GM04503 (cell line): ENCODE measurements around the gene FAM25A.
"Not testable (repeated sequence)": the region's sequence is repeated elsewhere in the genome, so short reads cannot be mapped to it uniquely, and the experiment has no call there.

Experiments
- DNase-seq: peaks from one replicate; pipeline ENCODE4 v3.0.0-alpha.2; 2012; ENCODE audit warnings: low read depth

FAM25A gene

DNA sequence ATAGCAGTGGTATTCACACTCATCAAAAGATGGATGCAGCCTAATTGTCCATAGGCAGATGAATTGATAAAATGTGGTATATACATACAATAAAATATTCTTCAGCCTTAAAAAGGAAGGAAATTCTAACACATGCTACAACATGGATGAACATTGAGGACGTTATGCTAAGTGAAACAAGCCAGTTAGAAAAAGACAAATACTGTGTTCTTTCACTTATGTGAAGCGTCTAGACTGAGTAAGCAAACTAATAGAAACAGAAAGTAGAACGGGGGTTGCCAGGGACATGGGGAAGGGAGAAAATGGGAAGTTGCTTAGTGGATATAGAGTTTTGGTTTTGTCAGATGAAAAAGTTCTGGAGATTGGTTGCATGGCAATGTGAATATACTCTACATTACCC, 6.6 kb upstream of the FAM25A start:
- not testable (repeated sequence) for DNase-seq

DNA sequence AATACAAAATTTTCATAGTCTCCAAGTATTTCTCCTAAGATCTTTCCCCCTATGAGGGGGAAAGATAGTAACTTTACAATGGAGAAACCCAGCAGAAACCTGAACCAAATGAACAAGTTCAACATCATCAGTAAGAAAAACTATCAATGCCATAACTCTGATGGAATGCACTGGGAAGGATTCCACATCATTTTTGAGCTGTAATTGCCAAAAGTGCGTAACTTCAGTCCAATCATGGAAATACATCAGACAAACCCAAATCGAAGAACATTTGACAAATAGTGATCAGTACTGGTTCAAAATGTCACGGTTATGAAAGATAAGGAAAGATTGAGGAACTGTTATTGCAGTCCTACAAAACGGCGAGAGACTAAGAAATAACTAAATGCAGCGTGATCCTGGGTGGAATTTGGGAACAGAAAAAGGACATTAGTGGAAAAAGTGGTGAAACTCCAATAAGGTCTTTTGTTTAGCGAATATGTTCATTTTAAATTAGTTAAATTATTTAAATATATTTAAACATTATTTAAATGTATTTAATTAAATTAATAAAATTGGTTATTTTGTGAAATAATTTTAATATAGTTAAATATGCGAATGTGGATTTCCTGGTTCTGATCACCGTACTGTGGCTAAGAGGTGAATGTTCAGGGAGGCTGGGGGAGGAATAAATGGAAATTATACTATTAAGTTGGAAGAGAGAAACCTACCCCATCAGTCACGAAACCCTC, 4.9 kb upstream of the FAM25A start:
- not testable (repeated sequence) for DNase-seq

DNA sequence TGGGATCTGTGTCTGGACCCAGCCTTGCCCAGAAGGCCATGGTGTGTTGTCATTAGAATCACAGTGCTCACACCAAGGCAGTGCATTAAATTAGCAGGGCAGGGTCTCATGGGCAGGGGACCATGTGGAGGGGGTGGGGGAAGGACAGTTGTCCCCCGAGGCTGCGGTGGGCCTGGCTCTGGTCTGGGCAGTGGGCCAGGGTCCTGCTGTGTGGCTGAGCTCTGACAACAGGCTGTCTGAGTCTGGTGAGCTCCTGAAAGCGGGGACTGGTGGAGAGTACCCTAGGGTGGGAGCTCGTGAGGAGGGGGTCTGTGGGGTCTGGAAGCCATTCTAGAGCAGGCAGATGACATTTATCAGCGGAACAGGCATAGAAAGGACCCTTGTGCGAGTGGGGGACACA, 2.0 kb upstream of the FAM25A start:
- DNase-seq, result not testable (repeated sequence)

DNA sequence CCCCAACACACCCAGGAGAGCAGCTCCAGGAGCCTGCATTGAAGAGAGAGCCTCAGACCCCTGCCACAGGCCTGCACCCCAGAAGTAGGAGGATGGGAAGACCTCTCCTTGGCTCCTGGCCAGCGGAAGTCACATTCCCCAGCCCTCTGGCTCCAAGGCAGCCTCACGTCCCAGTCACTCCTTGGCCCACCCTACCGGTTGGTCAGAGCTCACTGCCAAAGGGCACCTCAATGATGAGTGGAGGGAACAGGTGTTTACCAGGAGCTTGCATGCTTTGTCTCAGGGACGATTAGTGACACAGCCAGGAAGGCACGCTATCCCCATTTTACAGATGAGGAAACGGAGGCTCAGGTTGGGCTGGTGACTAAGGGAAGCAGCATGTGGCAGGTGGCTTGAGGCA, 1.0 kb upstream of the FAM25A start:
- DNase-seq, result not testable (repeated sequence)

DNA sequence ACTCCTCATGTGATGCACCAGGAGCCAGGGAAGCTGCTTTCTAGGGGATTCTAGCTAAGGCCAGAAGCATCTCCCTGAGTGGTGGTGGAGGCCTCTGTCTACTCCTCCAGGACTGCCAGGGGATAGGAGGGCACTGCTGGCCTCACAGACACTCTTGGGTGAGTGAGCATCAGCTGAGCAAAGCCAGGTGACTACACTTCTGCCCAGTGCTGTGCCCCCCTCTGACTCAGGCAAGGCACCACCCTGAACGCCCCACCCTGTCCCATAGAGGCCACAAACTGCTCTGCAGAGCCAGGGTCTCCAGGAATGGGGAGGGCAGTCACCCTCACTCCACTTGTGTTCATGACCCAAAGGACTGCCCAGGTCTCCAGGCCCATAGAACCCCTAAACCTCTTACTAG, 590 bp upstream of the FAM25A start:
- not testable (repeated sequence) for DNase-seq

DNA sequence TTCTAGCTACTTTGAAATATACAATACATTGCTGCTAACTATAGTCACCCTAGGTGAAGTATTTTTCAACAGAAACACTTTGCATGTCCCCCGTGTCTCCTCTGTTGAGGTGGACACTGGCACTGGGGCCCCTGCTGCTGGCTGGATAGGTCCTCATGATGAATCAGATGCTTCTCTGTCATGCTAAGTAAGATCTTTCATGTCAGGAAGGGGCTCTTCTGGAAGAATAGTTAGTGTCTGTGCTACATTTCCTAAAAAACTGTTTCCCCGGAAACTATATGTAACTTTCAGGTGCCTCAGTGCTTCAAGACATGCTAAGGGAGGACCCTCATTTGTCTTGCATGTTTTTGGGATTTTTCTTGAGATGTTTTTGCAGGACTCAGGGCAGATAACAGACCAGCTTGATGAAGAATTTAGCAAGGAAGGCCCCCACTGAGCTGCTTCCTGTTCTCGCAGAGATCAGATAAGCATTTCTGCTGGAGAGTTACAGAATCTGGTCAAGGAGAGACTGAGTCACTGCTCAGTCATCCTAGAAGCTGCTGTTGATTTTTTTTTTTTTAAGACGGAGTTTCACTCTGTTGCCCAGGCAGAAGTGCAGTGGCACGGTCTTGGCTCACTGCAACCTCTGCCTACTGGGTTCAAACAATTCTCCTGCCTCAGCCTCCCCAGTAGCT, 5.3 kb downstream of the FAM25A start:
- peak; percentile 38 for DNase-seq

DNA sequence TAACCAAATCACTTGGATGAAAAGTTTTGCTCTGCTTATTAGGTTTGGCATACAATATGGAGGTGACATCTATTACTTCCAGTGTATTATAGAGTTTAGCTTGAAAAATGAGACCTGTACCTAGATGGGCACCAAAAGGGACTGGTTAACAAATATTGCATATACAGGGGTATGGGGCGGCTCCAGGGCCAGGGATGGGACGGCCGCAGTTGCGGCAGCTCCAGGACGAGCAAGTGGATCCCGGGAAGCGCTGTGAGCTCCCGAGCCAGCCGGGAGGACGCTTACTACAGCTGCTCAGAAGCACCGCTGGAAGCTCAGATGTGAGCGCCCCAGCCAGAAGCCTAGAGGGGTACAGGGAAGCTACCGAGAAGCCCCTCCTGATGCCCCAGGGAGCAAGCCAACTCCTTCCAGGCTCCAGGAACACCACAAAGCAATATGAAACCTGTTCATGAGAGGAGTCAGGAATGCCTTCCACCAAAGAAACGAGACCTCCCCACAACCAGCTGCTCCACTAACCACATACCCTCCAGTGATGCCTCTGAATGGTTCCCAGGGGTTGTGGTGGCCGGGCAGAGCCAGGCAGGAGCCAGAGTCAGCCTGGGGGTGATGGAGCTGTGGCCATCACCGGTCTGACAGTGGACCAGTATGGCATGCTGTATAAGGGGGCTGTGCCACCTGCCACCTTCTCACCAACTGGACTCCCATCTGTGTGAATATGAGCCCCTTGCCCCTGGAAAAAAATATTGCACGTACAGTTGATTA, 6.8 kb downstream of the FAM25A start:
- DNase-seq, result not testable (repeated sequence)

DNA sequence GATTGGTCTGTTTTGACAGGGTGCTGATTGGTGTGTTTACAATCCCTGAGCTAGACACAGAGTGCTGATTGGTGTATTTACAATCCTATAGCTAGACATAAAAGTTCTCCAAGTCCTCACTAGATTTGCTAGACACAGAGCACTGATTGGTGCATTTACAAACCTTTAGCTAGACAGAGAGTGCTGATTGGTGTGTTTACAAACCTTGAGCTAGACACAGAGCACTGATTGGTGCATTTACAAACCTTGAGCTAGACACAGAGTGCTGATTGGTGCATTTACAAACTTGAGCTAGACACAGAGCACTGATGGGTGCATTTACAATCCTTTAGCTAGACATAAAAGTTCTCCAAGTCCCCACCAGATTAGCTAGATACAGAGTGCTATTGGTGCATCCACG, 10.3 kb downstream of the FAM25A start:
- DNase-seq, result not testable (repeated sequence)

DNA sequence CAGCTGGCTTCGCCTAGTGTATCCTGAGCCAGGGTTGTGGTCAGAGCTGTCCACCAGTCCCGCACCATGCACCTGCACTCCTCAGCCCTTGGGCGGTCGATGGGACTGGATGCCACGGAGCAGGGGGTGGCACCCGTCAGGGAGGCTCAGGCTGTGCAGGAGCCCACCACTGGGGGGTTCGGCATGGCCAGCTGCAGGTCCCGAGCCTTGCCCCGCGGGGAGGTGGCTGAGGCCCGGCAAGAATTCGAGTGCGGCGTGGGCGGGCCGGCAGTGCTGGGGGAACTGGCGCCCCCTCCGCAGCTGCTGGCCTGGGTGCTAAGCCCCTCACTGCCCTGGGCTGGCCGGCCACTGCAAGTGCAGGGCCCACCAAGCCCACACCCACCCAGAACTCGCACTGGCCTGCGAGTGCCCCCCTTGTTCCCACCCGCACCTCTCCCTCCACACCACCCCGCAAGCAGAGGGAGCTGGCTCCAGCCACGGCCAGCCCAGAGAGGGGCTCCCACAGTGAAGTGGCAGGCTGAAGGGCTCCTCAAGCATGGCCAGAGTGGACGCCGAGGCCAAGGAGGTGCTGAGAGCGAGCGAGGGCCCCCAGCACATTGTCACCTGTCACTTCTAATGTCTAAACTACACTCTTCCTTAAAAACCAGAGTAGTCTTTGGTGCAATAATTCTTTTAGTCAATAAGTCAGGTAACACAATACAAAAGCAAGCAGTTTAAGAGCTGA, 11.0 kb downstream of the FAM25A start:
- no peak for DNase-seq

DNA sequence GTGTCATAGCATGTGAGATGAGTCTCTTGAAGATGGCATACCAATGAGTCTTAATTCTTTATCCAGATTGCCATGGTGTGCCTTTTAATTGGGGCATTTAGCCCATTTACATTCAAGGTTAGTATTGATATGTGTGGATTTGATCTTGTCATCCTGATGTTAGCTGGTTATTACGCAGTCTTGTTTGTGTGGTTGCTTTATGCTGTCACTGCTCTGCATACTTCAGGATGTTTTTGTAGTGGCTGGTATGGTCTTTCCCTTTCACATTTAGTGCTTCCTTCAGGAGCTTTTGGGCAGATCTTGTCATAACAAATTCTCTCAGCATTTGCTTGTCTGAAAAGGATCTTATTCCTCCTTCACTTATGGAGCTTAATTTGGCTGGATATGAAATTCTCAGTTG, 16.5 kb downstream of the FAM25A start:
- DNase-seq, result no peak

DNA sequence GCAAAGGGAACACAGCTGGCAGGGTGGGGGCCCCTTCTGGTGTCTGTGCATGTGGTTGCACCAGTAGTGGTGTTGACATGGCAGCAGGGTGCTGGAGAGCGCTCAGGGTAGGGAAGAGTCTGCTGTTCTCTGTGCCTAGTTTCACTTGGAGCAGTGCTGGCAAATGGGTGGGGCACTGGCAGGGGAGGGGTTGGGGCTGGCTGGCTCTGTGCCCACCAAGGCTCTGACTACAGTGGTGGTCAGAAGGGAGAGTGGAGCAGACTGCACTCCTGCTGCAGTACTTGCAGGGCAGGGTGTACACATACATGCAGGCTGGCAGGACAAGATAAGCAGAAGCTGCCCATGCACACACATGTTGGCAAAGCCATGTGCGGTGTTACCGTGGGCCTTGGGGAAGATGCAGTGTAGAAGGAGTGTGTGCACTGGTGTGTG, 18.2 kb downstream of the FAM25A start:
- no peak for DNase-seq

DNA sequence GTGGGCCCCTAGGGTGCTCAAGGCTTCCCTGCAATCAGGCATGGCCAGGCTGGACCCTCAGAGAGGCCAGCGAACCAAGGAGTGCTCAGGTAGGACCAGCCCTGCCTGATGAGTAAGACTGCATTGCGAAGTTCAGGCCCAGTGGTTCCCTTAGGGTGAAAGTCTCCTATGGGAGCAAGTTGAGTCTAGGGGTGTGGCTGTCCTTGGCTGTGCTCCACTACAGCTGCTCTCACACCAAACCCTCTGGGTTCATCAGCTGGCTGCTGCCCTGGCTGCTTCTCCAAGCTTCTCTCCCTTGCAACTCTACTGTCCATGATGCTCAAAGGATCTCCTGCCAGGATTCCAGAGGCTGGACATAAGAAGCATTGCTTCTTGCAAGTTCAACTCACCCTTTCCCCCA, 18.7 kb downstream of the FAM25A start:
- no peak for DNase-seq

DNA sequence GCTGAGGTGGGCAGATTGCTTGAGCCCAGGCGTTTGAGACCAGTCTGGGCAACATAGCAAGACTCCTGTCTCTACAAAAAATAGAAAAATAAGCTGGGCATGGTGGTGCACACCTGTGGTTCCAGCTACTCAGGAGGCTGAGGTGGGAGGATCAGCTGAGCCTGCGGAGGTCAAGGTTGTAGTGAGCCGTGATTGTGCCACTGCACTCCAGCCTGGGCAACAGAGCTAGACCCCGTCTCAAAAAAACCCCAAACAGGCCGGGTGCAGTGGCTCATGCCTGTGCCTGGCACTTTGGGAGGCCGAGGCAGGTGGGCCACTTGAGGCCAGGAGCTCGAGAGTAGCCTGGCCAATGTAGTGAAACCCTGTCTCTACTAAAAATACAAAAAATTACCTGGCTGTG, 23.5 kb downstream of the FAM25A start:
- DNase-seq, result not testable (repeated sequence)

DNA sequence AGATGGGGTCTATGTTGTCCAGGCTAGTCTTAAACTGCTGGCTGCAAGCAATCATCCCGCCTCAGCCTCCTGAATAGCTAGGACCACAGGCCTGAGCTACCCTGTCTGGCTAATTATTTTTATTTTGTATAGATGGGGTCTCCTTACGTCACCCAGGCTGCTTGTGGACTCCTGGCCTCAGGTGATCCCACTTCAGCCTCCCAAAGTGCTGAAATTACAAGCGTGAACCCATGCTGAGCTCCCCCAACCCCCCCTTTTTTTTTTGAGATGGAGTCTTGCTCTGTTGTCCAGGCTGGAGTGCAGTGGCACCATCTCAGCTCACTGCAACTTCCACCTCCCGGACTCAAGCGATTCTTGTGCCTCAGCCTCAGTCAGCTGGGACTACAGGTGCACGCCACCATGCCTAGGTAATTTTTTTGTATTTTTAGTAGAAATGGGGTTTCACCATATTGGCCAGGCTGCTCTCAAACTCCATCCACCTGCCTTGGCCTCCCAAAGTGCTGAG, 25.4 kb downstream of the FAM25A start:
- no peak for DNase-seq

DNA sequence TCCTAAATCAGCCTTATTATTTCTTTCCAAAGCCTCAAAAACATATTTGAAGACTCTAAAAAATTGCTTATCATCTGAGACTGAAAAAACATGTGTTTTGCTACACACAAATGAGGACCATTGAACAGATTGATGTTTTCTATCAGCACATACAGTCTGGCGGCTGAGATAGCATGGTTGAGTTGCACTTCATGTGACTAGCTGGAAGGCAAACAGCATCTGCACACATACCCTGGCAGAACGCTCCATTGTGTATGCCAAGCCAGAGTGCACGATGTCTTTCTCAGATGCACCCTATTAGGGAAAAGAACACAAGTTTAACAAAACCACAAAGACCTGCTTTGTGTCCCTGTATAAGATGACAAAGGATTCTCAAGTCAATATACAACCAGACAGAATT, 33.0 kb downstream of the FAM25A start:
- DNase-seq, result no peak

DNA sequence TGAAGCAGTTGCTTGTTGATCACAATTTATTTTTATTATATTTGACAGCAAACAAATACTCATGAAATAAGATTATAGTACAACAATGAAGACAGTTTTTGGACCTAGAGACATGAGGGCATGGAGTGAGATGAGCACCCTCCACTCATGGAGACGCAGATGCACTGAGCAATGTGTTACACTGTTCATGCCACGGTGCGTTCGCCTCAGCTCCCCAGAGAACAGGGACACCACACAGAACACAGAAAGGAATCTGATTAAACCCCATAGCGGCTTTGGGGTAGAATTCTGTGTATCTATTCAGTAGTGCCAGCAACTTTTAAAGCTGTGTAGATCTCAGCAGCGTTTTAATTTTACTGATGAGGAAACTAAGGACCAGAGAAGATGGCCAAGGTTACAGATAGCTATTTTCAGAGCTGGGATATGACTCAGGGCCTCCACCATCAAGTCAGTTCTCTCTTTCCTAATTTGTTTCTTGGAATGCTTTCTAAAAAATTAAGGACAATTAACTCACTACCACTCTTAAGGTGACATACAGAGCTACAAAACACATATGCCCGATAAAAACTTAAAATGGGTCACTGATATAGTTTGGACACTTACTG, 33.6 kb downstream of the FAM25A start:
- DNase-seq, result no peak

DNA sequence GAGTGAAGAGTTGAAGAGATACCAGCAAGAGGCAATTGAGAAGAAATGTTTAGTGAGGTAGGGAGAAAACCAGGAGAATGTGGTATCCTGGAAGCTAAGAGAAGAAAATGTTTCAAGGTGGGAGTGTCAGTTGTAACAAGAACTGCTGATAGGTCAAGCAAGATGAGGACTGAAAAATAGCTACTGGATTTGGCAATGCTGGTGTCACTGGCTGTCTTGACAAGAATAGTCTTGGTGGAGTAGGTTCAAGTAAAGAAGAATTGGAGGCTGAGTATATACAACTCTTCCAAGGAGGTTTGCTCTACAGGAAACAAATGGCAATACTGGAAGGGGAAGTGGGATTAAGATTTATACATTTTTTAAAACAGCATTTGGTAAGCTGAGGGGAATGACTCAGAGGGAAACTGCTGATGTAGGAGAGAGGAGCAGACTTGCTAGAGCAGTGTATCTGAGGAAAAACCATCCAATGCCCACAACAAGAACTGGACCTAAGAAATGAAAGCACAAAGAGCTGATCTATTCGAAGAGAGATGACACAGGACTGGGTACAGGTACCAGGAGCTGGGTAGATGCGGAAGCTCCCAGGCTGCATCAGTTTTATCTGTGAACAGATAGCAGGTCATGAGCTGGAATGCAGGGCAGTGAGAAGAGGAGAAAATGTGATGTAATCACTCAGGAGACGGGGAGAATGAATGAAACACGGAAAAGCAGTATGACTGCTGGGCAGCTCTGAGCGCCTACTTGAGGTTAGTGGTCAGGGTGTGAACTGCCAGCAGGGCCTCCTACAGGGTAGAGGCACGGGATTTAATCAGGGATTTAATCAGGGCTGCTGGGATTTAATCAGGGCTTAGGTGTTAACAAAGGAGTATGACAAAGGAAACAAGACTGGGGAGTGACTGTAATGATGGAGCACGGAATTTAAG, 34.5 kb downstream of the FAM25A start:
- peak; percentile 17 for DNase-seq

DNA sequence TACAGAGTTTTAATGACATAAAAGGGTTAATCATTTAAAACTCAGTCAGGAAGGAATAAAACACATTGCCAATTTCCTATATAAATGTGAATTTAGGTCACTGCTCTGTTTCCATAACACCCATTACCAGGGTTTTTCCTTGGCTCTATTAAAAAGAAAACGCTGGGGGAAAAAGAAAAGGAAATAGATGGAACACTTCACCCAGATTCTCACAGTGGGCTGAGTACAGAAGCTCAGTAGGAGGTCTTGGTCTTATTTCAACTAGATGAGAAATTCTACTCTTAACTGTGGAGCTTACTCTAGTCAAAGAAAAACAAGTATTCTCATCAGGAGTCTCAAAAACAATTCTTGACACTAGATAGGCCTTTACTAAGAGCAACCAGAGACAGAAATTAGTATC, 38.1 kb downstream of the FAM25A start:
- DNase-seq, result no peak

DNA sequence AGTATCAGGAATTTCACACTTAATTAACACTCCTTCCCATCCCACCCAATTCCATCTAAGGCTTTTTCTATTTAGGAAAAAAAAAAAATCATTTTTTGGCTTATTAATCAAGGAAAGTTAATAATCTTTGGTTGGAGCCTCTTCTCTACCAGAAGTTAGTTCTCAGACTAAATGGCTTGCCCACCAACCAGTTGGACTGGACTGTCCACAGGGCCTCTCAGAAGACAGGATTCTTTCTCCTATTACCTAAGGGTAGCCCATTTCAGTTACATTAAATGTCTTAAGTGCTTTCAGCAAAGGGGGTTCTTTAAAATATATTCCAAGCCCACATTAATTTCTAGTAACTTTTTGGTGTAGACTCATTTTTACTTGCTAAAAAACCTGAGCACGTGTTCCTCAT, 39.3 kb downstream of the FAM25A start:
- no peak for DNase-seq

DNA sequence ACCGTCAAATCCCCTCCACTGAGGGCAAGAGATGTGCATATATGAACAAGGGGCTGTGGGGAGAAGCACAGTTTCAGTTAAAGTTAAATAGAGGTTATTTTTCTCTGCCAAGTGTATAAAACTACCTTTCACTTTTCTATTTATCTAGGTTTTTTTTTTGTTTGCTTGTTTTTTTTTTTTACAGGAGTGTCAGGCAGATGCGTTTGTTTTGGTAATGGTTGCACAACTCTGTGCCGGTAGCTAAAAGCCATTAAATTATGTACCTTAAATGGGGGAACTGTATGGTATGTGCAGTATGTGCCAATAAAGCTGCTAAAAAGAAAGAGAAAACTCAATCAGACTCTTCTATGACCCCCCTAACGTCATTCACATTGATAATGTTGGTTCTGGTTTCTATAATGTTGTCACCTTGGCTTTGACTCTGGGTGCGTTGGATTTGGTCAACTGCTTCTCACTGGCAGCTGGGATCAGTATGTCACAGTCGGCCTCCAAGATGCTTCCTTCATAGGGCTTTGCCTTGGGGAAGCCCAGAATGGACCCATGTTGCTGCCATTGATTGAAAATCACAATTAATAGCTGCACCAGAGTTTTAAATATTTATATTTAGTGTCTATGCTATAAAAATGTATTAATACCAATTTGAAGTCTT, 40.3 kb downstream of the FAM25A start:
- DNase-seq, result no peak
